ENCODE results near the gene LZIC.
A peak's percentile ranks its signal among the peaks of the same experiment; 100 is the strongest.

LZIC gene

GRCh38 chr1:9883585-9884449 lies 59.4 kb downstream of the LZIC start:
- DNase-seq: no peak

- no peak for DNase-seq
These were observed 60.3 kb downstream of the LZIC start for GRCh38 chr1:9882945-9883303.

GRCh38 chr1:9882296-9882944 lies 60.8 kb downstream of the LZIC start:
- DNase-seq: peak in 1 of 5 experiments; percentile 61

- no peak for DNase-seq
These were observed 61.3 kb downstream of the LZIC start for GRCh38 chr1:9881838-9882249.
